Stimulated activated CD4-positive, alpha-beta T cell treated with anti-CD3 and anti-CD28 coated beads, Interleukin-1b, Interleukin-23, amount 100 ng/mL, for 1 hour (primary cell): ENCODE results near the gene KLHDC1.

Source experiments
- DNase-seq, 2 donors: peaks; one replicate each; pipeline ENCODE4 v3.0.0-alpha.2; 2020; ENCODE audit warnings: low read depth in 2 of 2

Gene KLHDC1

DNA sequence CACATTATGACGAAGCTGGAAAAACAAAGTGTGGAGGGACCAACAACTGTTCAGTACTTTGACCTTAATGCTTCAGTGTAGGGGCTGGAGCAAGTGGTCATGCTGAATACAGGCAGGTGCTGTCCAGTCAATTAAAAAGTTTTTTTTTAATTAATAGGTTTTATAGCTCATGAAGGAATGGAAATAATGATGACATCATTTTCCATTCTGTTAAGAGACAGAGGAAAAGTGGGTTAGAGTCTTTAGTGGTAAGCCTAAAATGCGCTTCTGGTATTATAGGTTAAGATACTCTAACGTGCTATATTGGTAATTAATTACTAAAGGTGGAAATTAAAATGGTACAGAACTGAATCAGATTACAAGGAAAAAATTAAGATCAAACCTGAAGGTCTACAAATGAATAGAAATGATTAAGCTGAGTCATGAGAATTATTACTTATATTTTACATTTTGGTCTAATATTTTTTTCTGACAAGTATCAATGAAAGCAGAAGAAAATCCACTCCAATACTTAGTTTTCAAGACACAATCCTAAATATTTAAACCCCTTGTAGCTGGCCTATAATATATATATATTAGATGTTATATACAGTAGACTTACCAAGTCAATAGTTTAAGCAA is 90.6 kb downstream of the KLHDC1 start:
- DNase-seq = no peak

DNA sequence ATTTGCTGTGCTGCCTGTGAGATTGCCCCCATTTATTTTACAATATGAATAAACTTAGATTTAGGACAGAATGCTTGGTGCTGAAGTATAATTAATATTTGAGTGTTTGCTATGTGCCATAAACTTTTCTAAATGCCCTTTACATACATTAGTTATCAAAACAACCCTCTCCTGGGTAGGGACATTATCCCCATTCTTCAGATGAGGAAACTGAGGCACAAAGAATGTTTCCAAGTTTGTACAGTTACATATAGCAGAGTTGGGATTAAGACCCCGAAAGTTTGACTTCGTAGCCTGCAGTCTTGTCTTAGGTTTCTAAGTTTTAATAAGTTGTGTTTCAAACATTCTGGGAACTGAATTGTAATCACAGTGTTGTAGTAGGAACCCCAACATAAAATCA is 93.4 kb downstream of the KLHDC1 start:
- no peak for DNase-seq

DNA sequence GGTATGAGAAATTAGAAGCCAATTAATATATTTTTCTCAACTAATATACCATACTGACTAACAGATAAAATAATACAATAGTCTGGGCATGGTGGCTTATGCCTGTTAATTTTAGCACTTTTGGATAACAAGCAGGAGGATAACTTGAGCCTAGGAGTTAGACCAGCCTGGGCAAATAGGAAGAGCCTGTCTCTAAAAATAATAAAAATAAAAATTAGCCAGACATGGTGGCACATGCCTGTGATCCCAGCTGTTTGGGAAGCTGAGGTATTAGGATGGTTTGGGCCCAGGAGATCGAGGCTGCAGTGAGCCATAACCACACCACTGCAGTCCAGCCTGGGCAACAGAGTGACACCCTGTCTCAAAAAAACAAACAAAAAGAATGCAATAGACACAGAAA is 99.7 kb downstream of the KLHDC1 start:
- DNase-seq = no peak

DNA sequence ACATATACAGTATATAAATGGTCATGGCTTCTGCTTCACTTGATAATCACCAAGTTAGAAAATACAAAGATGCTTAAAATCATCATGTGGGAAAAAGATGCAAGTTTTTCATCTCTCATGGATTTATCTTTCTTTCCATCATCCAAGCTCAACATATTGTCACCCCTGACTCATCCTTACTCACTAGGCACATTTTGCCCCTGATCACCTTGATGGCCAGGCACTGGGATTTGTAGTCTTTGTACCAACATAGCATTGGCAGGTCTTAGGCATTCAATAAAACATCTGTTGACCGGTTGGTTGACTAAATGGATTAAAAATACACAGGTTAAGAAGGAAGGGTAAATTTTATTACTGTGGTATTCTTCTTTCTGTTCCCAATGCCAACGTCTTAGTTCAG is 103.1 kb downstream of the KLHDC1 start:
- no peak for DNase-seq
